GOT3 (cell line): Measurements from ENCODE around the gene ORM2.

Experiments
- DNase-seq: peaks from one replicate; lab custom pipeline; 2025; ENCODE audit warnings: mixed read lengths; lab: John Stamatoyannopoulos, UW

ORM2 gene

GRCh38 chr9:114294664-114295063 is 35.0 kb upstream of the ORM2 start:
- DNase-seq = no peak

GRCh38 chr9:114296338-114296737 is 33.3 kb upstream of the ORM2 start:
- DNase-seq = no peak

- DNase-seq = no peak
Observed at GRCh38 chr9:114299286-114300152, 30.1 kb upstream of the ORM2 start.

- no peak for DNase-seq
Observed at GRCh38 chr9:114300153-114300845, 29.4 kb upstream of the ORM2 start.

- DNase-seq = no peak
Observed at GRCh38 chr9:114300846-114301797, 28.5 kb upstream of the ORM2 start.

GRCh38 chr9:114301798-114302565 is 27.7 kb upstream of the ORM2 start:
- DNase-seq = no peak

GRCh38 chr9:114302727-114303126 is 26.9 kb upstream of the ORM2 start:
- no peak for DNase-seq

- no peak for DNase-seq
Observed at GRCh38 chr9:114303571-114303970, 26.1 kb upstream of the ORM2 start.

GRCh38 chr9:114303977-114304376 is 25.7 kb upstream of the ORM2 start:
- no peak for DNase-seq

- no peak for DNase-seq
Observed at GRCh38 chr9:114304416-114305188, 25.1 kb upstream of the ORM2 start.

GRCh38 chr9:114307899-114308267 is 21.8 kb upstream of the ORM2 start:
- DNase-seq = no peak

GRCh38 chr9:114308361-114308950 is 21.2 kb upstream of the ORM2 start:
- DNase-seq = no peak

- DNase-seq = no peak
Observed at GRCh38 chr9:114309096-114309495, 20.6 kb upstream of the ORM2 start.

GRCh38 chr9:114310471-114311450 is 18.9 kb upstream of the ORM2 start:
- no peak for DNase-seq

GRCh38 chr9:114311571-114312512 is 17.8 kb upstream of the ORM2 start:
- DNase-seq = no peak

GRCh38 chr9:114312513-114312875 is 17.2 kb upstream of the ORM2 start:
- DNase-seq = no peak

GRCh38 chr9:114313186-114313585 is 16.5 kb upstream of the ORM2 start:
- no peak for DNase-seq

GRCh38 chr9:114314256-114314867 is 15.3 kb upstream of the ORM2 start:
- no peak for DNase-seq
